CD4-positive, alpha-beta T cell (primary cell): Measurements from ENCODE around the gene ALKBH3. TPM values are rescaled to one million over a fixed set of nuclear protein-coding genes. Genes with fewer than 3 reads are reported as not detected.

Source experiments
- ATAC-seq: fragments of 200-7000 bp; cut with Tn5 transposase; one replicate; pipeline ENCODE4 v1.10.0; 2022; ENCODE audit warnings: mild to moderate bottlenecking; ENCODE audit not compliant: poor library complexity
- CTCF ChIA-PET: fragments of 350-600 bp; sonication (Branson Sonifier 250); formaldehyde crosslinking; loops from one replicate; lab custom pipeline; 2021; ENCODE audit warnings: antibody characterized with exemption, inconsistent platforms; lab: Charles Lee
- POLR2A ChIA-PET: fragments of 350-600 bp; sonication (Branson Sonifier 250); formaldehyde crosslinking; loops from one replicate; lab custom pipeline; 2021; ENCODE audit warnings: antibody characterized with exemption, inconsistent platforms; lab: Charles Lee
- DNase-seq, 14 experiments: peaks; one replicate each; pipeline ENCODE4 v3.0.0-alpha.2; 2013 to 2020; ENCODE audit warnings: mixed read lengths in 2 of 14
- H3K27ac ChIP-seq, 2 donors: one replicate each; pipeline versions ENCODE4 v1.5.1 to v1.7.0; 2013; ENCODE audit warnings: low read length in 2 of 2, low read depth in 1 of 2, mild to moderate bottlenecking in 1 of 2
- H3K27me3 ChIP-seq, 2 experiments: 1 replicate in 1 of 2; 2 replicates in 1 of 2; pipeline versions ENCODE4 v1.6.1 to v1.7.0; 2013; ENCODE audit warnings: low read length in 2 of 2, control low read depth in 1 of 2, mild to moderate bottlenecking in 1 of 2, moderate library complexity in 1 of 2; ENCODE audit not compliant: insufficient read depth in 2 of 2, control insufficient read depth in 1 of 2
- H3K36me3 ChIP-seq: one replicate; pipeline ENCODE4 v1.6.1; 2013; ENCODE audit warnings: low read length, control low read depth; ENCODE audit not compliant: insufficient read depth
- H3K4me1 ChIP-seq: one replicate; pipeline ENCODE4 v1.6.1; 2013; ENCODE audit warnings: low read length, control low read depth; ENCODE audit not compliant: insufficient read depth
- H3K4me3 ChIP-seq: one replicate; pipeline ENCODE4 v1.5.1; 2013; ENCODE audit warnings: mild to moderate bottlenecking, low read length, moderate library complexity
- H3K9me3 ChIP-seq, 2 experiments: 1 replicate in 1 of 2; 2 replicates in 1 of 2; pipeline versions ENCODE4 v1.6.1 to v1.7.0; 2013; ENCODE audit warnings: low read length in 2 of 2, mild to moderate bottlenecking in 2 of 2, control low read depth in 1 of 2, moderate library complexity in 1 of 2; ENCODE audit not compliant: control insufficient read depth in 1 of 2, insufficient read depth in 1 of 2
- H3K27ac Mint-ChIP-seq: one replicate; pipeline ENCODE4 v1.8.0; 2020; ENCODE audit warnings: mixed read lengths
- H3K27me3 Mint-ChIP-seq: one replicate; pipeline ENCODE4 v1.8.0; 2021; ENCODE audit warnings: mixed read lengths
- H3K36me3 Mint-ChIP-seq: one replicate; pipeline ENCODE4 v1.8.0; 2021; ENCODE audit warnings: low read depth, mixed read lengths
- H3K4me1 Mint-ChIP-seq: one replicate; pipeline ENCODE4 v1.8.0; 2021; ENCODE audit warnings: low read depth, mixed read lengths
- H3K4me3 Mint-ChIP-seq: one replicate; pipeline ENCODE4 v1.8.0; 2020; ENCODE audit warnings: mild to moderate bottlenecking, mixed read lengths
- H3K9me3 Mint-ChIP-seq: one replicate; pipeline ENCODE4 v1.8.0; 2020; ENCODE audit warnings: mixed read lengths
- intact Hi-C, 2 experiments: fragments of 100-400 bp; cut with DNase I in 1 of 2; cut with micrococcal nuclease in 1 of 2; formaldehyde crosslinking; loops; one replicate each; pipeline versions ENCODE4 v1.15.1 to v1.9.0; 2023 to 2025; cut with DNase I, micrococcal nuclease
- total RNA-seq, 174 experiments: library from RNA in 2 of 174; stranded (reverse) in 2 of 174; gene quantifications; one replicate each; pipeline ENCODE4 v1.2.3 and lab custom pipeline; 2021 to 2026
- TF ChIP-seq, protein P1 (sequence below): fragments of 200-600 bp; IDR thresholded peaks from one replicate; pipeline ENCODE4 v1.8.0; 2022; ENCODE audit warnings: antibody characterized with exemption, mild to moderate bottlenecking

ALKBH3 gene
- total RNA-seq, 2 experiments from 2014 or later, result 16.7 to 17.2 TPM

DNA sequence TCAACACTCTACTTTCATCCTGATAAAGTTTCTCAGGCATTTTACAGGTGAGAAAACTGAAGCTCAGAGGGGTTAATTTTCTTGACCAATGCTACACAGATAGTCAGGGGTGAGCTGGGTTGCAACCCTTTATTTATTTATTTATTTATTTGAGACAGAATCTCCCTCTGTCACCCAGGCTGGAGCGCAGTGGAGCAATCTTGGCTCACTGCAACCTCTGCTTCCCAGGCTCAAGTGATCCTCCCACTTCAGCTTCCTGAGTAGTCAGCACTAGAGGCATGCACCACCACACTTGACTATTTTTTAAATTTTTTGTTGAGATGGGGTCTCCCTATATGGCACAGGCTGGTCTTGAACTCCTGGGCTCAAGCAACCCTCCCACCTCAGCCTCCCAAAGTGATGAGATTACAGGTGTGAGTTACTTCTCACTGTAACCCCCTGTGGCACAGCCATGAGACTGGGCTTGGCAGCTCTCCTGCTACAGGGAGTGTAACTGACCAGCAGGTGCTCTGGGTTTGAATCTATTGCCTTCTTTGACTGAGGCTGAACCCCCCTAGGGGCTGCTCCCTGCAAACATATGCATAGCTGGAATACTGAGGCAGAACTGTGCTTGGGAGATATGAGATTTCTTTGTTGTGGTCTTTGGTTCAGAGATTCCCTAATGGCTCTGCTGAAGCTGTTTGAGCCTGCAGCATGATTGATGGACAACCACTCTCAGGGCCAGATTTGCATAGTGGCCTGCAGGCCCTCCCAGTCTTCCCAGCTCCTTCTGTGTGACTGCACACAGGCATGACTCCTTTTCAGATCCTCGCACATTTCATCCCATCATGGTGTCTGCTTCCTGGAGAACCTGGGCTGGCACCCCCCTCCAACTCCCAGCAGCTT is 68.0 kb downstream of the ALKBH3 start:
- ChIA-PET POLR2A (no interaction called here), CTCF (no interaction called here)
- Mint-ChIP-seq H3K4me1 (peaks cover 5% of the 10 kb centered on the region), H3K36me3 (no peaks in the 10 kb centered on the region), H3K27me3 (peaks cover 65% of the 10 kb centered on the region), H3K9me3 (no peaks in the 10 kb centered on the region), H3K27ac (no peak overlapping the region), H3K4me3 (no peak overlapping the region)
- intact Hi-C loops, result no loop called here
- ATAC-seq (no peak), DNase-seq (no peak)
- Histone ChIP-seq H3K4me3 (no peak overlapping the region), H3K27ac (no peak overlapping the region), H3K9me3 (peaks cover 0 to 19% of the 10 kb centered on the region in 2 experiments), H3K36me3 (no peaks in the 10 kb centered on the region), H3K4me1 (peaks cover 12% of the 10 kb centered on the region), H3K27me3 (peaks cover 36 to 40% of the 10 kb centered on the region in 2 experiments)
- TF ChIP-seq, protein P1, sequence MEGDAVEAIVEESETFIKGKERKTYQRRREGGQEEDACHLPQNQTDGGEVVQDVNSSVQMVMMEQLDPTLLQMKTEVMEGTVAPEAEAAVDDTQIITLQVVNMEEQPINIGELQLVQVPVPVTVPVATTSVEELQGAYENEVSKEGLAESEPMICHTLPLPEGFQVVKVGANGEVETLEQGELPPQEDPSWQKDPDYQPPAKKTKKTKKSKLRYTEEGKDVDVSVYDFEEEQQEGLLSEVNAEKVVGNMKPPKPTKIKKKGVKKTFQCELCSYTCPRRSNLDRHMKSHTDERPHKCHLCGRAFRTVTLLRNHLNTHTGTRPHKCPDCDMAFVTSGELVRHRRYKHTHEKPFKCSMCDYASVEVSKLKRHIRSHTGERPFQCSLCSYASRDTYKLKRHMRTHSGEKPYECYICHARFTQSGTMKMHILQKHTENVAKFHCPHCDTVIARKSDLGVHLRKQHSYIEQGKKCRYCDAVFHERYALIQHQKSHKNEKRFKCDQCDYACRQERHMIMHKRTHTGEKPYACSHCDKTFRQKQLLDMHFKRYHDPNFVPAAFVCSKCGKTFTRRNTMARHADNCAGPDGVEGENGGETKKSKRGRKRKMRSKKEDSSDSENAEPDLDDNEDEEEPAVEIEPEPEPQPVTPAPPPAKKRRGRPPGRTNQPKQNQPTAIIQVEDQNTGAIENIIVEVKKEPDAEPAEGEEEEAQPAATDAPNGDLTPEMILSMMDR, result no peak

DNA sequence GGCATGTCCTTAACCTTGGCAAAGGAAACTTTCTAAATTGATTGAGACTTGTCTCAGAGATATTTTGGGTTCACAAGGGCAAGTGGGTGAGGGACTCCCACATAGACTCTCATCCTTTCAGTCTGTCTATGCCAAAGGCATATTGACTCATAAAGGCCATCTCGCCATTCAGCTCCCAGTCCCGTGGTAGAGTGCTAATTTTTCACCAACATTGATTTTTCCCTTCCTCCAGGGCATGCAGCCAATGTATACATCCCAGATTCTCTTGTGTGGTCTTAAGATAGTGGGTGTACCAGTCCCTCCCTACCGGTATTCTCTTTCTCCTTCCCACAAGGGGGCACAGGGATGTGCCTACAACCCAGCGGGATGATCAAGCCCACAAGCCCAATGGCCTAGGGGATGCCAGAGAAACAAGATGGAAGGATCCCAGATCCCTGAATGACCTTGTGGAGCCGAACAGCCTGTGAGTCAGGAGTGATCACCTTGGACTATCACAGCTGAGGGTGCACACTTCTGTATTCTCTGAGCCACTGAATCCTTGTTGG is 69.8 kb downstream of the ALKBH3 start:
- H3K36me3 Mint-ChIP-seq, result no peaks in the 10 kb centered on the region
- POLR2A ChIA-PET, result no interaction called here
- Histone ChIP-seq H3K27me3 (peaks cover 18 to 22% of the 10 kb centered on the region in 2 experiments), H3K4me3 (no peak overlapping the region), H3K27ac (no peak overlapping the region), H3K4me1 (no peaks in the 10 kb centered on the region), H3K36me3 (no peaks in the 10 kb centered on the region), H3K9me3 (peaks cover 0 to 2% of the 10 kb centered on the region in 2 experiments)
- H3K9me3 Mint-ChIP-seq, result no peaks in the 10 kb centered on the region
- CTCF ChIA-PET, result no interaction called here
- no peak overlapping the region for H3K27ac Mint-ChIP-seq
- TF ChIP-seq, protein P1, result no peak
- DNase-seq (no peak), ATAC-seq (no peak)
- no peak overlapping the region for H3K4me3 Mint-ChIP-seq
- peaks cover 55% of the 10 kb centered on the region for H3K27me3 Mint-ChIP-seq
- no peaks in the 10 kb centered on the region for H3K4me1 Mint-ChIP-seq
- intact Hi-C loops, result no loop called here

DNA sequence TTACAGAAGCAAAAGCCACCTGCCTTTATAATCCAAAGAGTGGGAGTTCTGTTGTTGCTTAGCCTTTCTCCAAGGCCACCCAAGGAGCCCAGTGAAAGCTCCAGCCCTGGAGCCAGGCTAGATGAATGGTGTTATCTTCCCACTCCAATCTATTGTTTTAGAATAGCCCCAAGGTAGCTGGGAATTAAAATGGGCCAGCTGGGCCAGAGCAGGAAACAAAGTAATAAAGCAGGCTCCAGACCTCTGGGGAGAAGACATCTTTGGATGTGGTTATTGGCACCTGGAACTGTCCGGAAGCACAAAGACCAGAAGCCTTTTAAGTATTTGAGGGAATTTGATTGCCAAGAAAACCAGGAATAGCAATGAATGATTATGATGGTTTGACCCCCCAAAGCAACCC is 70.6 kb downstream of the ALKBH3 start:
- TF ChIP-seq, protein P1, result no peak
- H3K27ac Mint-ChIP-seq, result no peak overlapping the region
- H3K9me3 ChIP-seq, result no peaks in the 10 kb centered on the region
- ChIA-PET CTCF (no interaction called here), POLR2A (no interaction called here)
- H3K36me3 ChIP-seq, result no peaks in the 10 kb centered on the region
- peaks cover 13 to 21% of the 10 kb centered on the region in 2 experiments for H3K27me3 ChIP-seq
- DNase-seq, result no peak
- no peak overlapping the region for H3K4me3 ChIP-seq
- H3K36me3 Mint-ChIP-seq, result no peaks in the 10 kb centered on the region
- H3K4me1 Mint-ChIP-seq, result no peaks in the 10 kb centered on the region
- no peak overlapping the region for H3K4me3 Mint-ChIP-seq
- no peak for ATAC-seq
- peaks cover 56% of the 10 kb centered on the region for H3K27me3 Mint-ChIP-seq
- H3K4me1 ChIP-seq, result no peaks in the 10 kb centered on the region
- intact Hi-C loops, result no loop called here
- H3K27ac ChIP-seq, result no peak overlapping the region
- H3K9me3 Mint-ChIP-seq, result no peaks in the 10 kb centered on the region
